NB4 (cell line): ENCODE data around the gene CLHC1.

ENCODE experiments used
- CTCF ChIP-seq: IDR thresholded peaks from one replicate; pipeline ENCODE4 v1.5.1; 2012; ENCODE audit warnings: low read depth, low read length
- POLR2A ChIP-seq: IDR thresholded peaks from 2 replicates; pipeline ENCODE4 v1.6.1; 2011; ENCODE audit warnings: mild to moderate bottlenecking; ENCODE audit not compliant: insufficient read length; ENCODE audit errors: extremely low read depth

DNA sequence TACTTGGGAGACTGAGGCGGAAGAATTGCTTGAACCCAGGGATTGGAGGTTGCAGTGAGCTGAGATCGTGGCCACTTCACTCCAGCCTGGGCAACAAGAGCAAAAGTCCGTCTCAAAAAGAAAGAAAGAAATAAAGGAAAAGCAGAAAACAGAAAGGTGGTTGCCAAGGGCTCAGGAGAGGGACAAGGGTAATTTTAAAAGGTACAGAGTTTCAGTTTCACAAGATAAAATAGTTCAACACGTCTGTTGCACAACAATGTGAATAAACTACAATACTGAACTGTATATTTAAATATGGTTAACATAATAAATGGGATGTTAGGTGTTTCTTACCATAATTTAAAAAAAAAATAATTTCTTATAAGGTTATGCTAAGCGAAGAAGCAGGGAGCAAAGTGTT, 13.3 kb upstream of the CLHC1 start:
- no peak for TF ChIP-seq POLR2A
- no peak for TF ChIP-seq CTCF
